Neural progenitor cell (in vitro differentiated cells): ENCODE results near the gene HDAC1. TPM values are rescaled to one million over a fixed set of nuclear protein-coding genes. Genes with fewer than 3 reads are reported as not detected.

ENCODE experiments used
- DNase-seq: peaks from one replicate; pipeline ENCODE4 v3.0.0-alpha.2; 2016; ENCODE audit warnings: low spot score
- H2AFZ ChIP-seq: fragments of 200-600 bp; sonication (generic); replicated peaks from 2 replicates; pipeline ENCODE4 v1.6.1; 2016; ENCODE audit warnings: antibody characterized with exemption
- H3F3A ChIP-seq: fragments of 200-600 bp; sonication (generic); 2 replicates; pipeline ENCODE4 v1.6.1; 2016; ENCODE audit warnings: antibody characterized with exemption, low read depth
- H3K27ac ChIP-seq: fragments of 200-600 bp; sonication (generic); 2 replicates; pipeline ENCODE4 v1.5.1; 2016; ENCODE audit warnings: mild to moderate bottlenecking
- H3K27me3 ChIP-seq: fragments of 200-600 bp; sonication (generic); 2 replicates; pipeline ENCODE4 v1.6.1; 2016; ENCODE audit warnings: mild to moderate bottlenecking, moderate library complexity
- H3K36me3 ChIP-seq: fragments of 200-600 bp; sonication (generic); 2 replicates; pipeline ENCODE4 v1.5.1; 2016
- H3K4me1 ChIP-seq: fragments of 200-600 bp; sonication (generic); 2 replicates; pipeline ENCODE4 v1.6.1; 2016; ENCODE audit warnings: mixed run types
- H3K4me2 ChIP-seq: fragments of 200-600 bp; sonication (generic); 2 replicates; pipeline ENCODE4 v1.6.1; 2016
- H3K4me3 ChIP-seq: fragments of 200-600 bp; sonication (generic); 2 replicates; pipeline ENCODE4 v1.5.1; 2016
- H3K79me2 ChIP-seq: fragments of 200-600 bp; sonication (generic); 2 replicates; pipeline ENCODE4 v1.6.1; 2016; ENCODE audit warnings: low read depth
- H3K9ac ChIP-seq: fragments of 200-600 bp; sonication (generic); 2 replicates; pipeline ENCODE4 v1.6.1; 2016
- H3K9me3 ChIP-seq: fragments of 200-600 bp; sonication (generic); 2 replicates; pipeline ENCODE4 v1.5.1; 2016; ENCODE audit warnings: low read depth
- H4K20me1 ChIP-seq: fragments of 200-600 bp; sonication (generic); 2 replicates; pipeline ENCODE4 v1.6.1; 2016; ENCODE audit warnings: low read depth
- H3K27ac Mint-ChIP-seq: 3 replicates; pipeline ENCODE4 v1.8.0; 2021; ENCODE audit warnings: mixed read lengths
- H3K27me3 Mint-ChIP-seq: 2 replicates; pipeline ENCODE4 v1.8.0; 2022; ENCODE audit warnings: low read depth, mild to moderate bottlenecking, inconsistent platforms, moderate library complexity, mixed read lengths; ENCODE audit not compliant: insufficient read depth
- H3K36me3 Mint-ChIP-seq: 3 replicates; pipeline ENCODE4 v1.8.0; 2021; ENCODE audit warnings: mixed read lengths
- H3K4me1 Mint-ChIP-seq: 3 replicates; pipeline ENCODE4 v1.8.0; 2021; ENCODE audit warnings: mixed read lengths
- H3K4me3 Mint-ChIP-seq: 3 replicates; pipeline ENCODE4 v1.8.0; 2021; ENCODE audit warnings: mild to moderate bottlenecking, moderate library complexity, mixed read lengths
- H3K9me3 Mint-ChIP-seq: 3 replicates; pipeline ENCODE4 v1.8.0; 2020; ENCODE audit warnings: mixed read lengths
- EZH2 ChIP-seq: fragments of 200-600 bp; sonication (generic); IDR thresholded peaks from 2 replicates; pipeline ENCODE4 v1.6.1; 2017; ENCODE audit warnings: antibody characterized with exemption, mild to moderate bottlenecking, moderate library complexity
- EZH2phosphoT487 ChIP-seq: fragments of 200-600 bp; sonication (generic); IDR thresholded peaks from 2 replicates; pipeline ENCODE4 v1.6.1; 2017; ENCODE audit warnings: antibody characterized with exemption
- total RNA-seq: library from RNA; depleted of rRNA; stranded (reverse); fragments of >200 nt; gene quantifications from 2 replicates; pipeline ENCODE4 v1.2.3, GENCODE V29; 2015; ENCODE audit warnings: low replicate concordance
- TF ChIP-seq, protein P1 (sequence below): fragments of 200-600 bp; sonication (generic); IDR thresholded peaks from 2 replicates; pipeline ENCODE4 v1.5.1; 2017; ENCODE audit warnings: antibody characterized with exemption, mild to moderate bottlenecking

Gene HDAC1
- total RNA-seq, 1 donor from 2014 or later: 129 TPM

DNA sequence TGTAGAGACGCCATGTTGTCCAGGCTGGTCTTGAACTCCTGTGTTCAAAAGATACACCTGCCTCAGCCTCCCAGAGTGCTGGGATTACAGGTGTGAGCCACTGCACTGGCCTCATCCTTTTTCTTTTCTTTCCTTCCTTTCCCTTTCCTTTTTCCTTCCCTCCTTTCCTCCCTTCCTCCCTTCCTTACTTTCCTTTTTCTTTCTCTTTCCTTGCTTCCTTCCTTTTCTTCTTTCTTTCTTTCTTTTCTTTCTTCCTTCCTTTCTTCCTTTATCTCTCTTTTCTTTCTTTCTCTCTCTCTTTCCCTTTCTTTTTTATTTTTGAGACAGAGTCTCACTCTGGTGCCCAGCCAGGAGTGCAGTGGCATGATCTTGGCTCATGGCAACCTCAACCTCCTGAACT is 64.6 kb downstream of the HDAC1 start:
- TF ChIP-seq EZH2: no peak
- no peak for TF ChIP-seq EZH2phosphoT487
- TF ChIP-seq, protein P1, sequence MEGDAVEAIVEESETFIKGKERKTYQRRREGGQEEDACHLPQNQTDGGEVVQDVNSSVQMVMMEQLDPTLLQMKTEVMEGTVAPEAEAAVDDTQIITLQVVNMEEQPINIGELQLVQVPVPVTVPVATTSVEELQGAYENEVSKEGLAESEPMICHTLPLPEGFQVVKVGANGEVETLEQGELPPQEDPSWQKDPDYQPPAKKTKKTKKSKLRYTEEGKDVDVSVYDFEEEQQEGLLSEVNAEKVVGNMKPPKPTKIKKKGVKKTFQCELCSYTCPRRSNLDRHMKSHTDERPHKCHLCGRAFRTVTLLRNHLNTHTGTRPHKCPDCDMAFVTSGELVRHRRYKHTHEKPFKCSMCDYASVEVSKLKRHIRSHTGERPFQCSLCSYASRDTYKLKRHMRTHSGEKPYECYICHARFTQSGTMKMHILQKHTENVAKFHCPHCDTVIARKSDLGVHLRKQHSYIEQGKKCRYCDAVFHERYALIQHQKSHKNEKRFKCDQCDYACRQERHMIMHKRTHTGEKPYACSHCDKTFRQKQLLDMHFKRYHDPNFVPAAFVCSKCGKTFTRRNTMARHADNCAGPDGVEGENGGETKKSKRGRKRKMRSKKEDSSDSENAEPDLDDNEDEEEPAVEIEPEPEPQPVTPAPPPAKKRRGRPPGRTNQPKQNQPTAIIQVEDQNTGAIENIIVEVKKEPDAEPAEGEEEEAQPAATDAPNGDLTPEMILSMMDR: no peak
- Histone ChIP-seq H3K79me2 (no peaks in the 10 kb centered on the region), H3K27me3 (peaks cover 24% of the 10 kb centered on the region), H2AFZ (no peak overlapping the region), H3K36me3 (no peaks in the 10 kb centered on the region), H3K27ac (no peak overlapping the region), H3F3A (peaks cover 22% of the 10 kb centered on the region), H3K9me3 (no peaks in the 10 kb centered on the region), H3K4me3 (no peak overlapping the region), H3K4me2 (no peak overlapping the region), H3K4me1 (peaks cover 16% of the 10 kb centered on the region), H3K9ac (no peak overlapping the region), H4K20me1 (peaks cover 11% of the 10 kb centered on the region)
- Mint-ChIP-seq H3K36me3 (peaks cover 9% of the 10 kb centered on the region), H3K27me3 (peaks cover 13% of the 10 kb centered on the region), H3K9me3 (no peaks in the 10 kb centered on the region), H3K27ac (no peak overlapping the region), H3K4me1 (peaks cover 37% of the 10 kb centered on the region), H3K4me3 (no peak overlapping the region)
- DNase-seq: no peak

DNA sequence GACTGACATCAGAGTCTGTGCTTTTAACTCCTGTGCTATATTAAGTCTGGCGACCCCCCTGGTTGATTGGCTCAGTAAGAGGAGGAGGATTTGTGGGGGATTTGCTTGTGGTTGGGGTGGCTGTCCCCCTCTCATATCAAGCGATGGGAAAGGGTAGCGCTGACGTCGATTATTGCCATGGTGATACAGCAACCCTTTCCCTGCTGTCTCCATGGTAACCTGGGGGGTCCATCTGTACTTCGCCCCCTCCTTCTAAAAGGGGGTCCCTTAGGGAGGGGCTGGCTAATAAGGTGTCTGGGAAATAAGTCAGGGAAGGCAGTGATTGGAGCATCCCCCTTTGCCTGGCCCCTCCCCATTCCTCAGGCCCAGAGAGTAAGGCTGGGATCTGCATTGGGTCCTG is 65.7 kb downstream of the HDAC1 start:
- H3K36me3 Mint-ChIP-seq: peaks cover 11% of the 10 kb centered on the region
- Histone ChIP-seq H3K27me3 (peaks cover 33% of the 10 kb centered on the region), H3K9ac (no peak overlapping the region), H3K36me3 (no peaks in the 10 kb centered on the region), H3F3A (peaks cover 13% of the 10 kb centered on the region), H3K4me2 (no peak overlapping the region), H4K20me1 (peaks cover 5% of the 10 kb centered on the region), H3K4me3 (no peak overlapping the region), H2AFZ (no peak overlapping the region), H3K79me2 (no peaks in the 10 kb centered on the region), H3K27ac (no peak overlapping the region), H3K9me3 (no peaks in the 10 kb centered on the region), H3K4me1 (peaks cover 14% of the 10 kb centered on the region)
- H3K27ac Mint-ChIP-seq: no peak overlapping the region
- no peak overlapping the region for H3K4me3 Mint-ChIP-seq
- H3K27me3 Mint-ChIP-seq: peaks cover 13% of the 10 kb centered on the region
- TF ChIP-seq EZH2phosphoT487 (no peak), EZH2 (no peak)
- TF ChIP-seq, protein P1: no peak
- H3K4me1 Mint-ChIP-seq: peaks cover 36% of the 10 kb centered on the region
- no peaks in the 10 kb centered on the region for H3K9me3 Mint-ChIP-seq
- no peak for DNase-seq

DNA sequence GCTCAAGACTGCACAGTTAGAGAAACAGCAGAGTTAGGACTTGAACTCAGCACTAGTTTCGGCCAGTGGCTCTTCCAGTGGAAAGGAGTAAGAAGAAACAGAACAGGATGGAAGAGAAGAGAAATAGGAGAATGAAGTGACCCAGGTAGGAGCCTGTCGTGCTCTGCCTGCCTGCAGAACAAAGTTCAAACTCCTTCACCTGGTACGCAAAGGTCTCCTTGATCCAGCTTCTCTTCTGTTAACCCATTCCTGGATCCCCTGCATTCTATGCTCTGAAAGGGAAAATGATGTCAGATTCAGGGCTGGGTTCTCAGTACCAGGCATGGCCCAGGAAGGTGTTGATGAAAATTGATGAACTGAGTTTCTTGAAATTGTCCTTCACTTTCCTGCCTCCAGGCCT is 66.6 kb downstream of the HDAC1 start:
- Mint-ChIP-seq H3K27me3 (peaks cover 13% of the 10 kb centered on the region), H3K4me1 (peaks cover 32% of the 10 kb centered on the region), H3K36me3 (peaks cover 16% of the 10 kb centered on the region), H3K9me3 (no peaks in the 10 kb centered on the region), H3K27ac (no peak overlapping the region), H3K4me3 (no peak overlapping the region)
- no peaks in the 10 kb centered on the region for H3K36me3 ChIP-seq
- no peak overlapping the region for H3K27ac ChIP-seq
- peaks cover 3% of the 10 kb centered on the region for H4K20me1 ChIP-seq
- H3K4me2 ChIP-seq: no peak overlapping the region
- no peaks in the 10 kb centered on the region for H3K79me2 ChIP-seq
- H3F3A ChIP-seq: peaks cover 13% of the 10 kb centered on the region
- no peaks in the 10 kb centered on the region for H3K9me3 ChIP-seq
- no peak for DNase-seq
- H3K4me3 ChIP-seq: no peak overlapping the region
- H3K4me1 ChIP-seq: peaks cover 10% of the 10 kb centered on the region
- no peak overlapping the region for H2AFZ ChIP-seq
- H3K9ac ChIP-seq: no peak overlapping the region
- peaks cover 30% of the 10 kb centered on the region for H3K27me3 ChIP-seq
- TF ChIP-seq EZH2phosphoT487: no peak
- TF ChIP-seq EZH2: no peak
- TF ChIP-seq, protein P1: no peak
